Gastrocnemius medialis (tissue), 4 donors: Measurements from ENCODE around the gene OGFOD2. TPM values are rescaled to one million over a fixed set of nuclear protein-coding genes. Genes with fewer than 3 reads are reported as not detected.

Source experiments
- ATAC-seq, 2 donors: fragments of 150-250 bp; one replicate each; pipeline ENCODE4 v1.9.1; 2016
- DNase-seq, 2 donors: peaks; one replicate each; pipeline ENCODE4 v3.0.0-alpha.2; 2019
- H3K27ac ChIP-seq, 4 donors: fragments of 200-600 bp; sonication (generic); 1 replicate in 1 of 4; 2 replicates in 3 of 4; pipeline ENCODE4 v1.5.1; 2016 to 2018; ENCODE audit warnings: mild to moderate bottlenecking in 2 of 4, moderate library complexity in 1 of 4
- H3K27me3 ChIP-seq, 3 donors: fragments of 200-600 bp; sonication (generic) in 2 of 3; 1 replicate in 1 of 3; 2 replicates in 2 of 3; pipeline versions ENCODE4 v1.5.1 to v1.6.0; 2016 to 2019; ENCODE audit warnings: mild to moderate bottlenecking in 1 of 3, moderate library complexity in 1 of 3
- H3K36me3 ChIP-seq, 2 donors: fragments of 200-600 bp; sonication (generic) in 1 of 2; one replicate each; pipeline ENCODE4 v1.5.1; 2017 to 2018
- H3K4me1 ChIP-seq, 2 donors: fragments of 200-600 bp; sonication (generic) in 1 of 2; one replicate each; pipeline ENCODE4 v1.5.1; 2016 to 2017; ENCODE audit warnings: mild to moderate bottlenecking in 2 of 2
- H3K4me3 ChIP-seq, 4 donors: fragments of 200-600 bp; sonication (generic) in 3 of 4; 1 replicate in 1 of 4; 2 replicates in 3 of 4; pipeline ENCODE4 v1.5.1; 2016 to 2019; ENCODE audit warnings: mild to moderate bottlenecking in 2 of 4
- H3K9me3 ChIP-seq, 3 donors: fragments of 200-600 bp; sonication (generic) in 2 of 3; 1 replicate in 1 of 3; 2 replicates in 2 of 3; pipeline ENCODE4 v1.5.1; 2016 to 2019
- POLR2A ChIP-seq, 2 donors: fragments of 450-650 bp; IDR thresholded peaks; one replicate each; pipeline ENCODE4 v1.6.1; 2017; ENCODE audit warnings: antibody characterized with exemption in 2 of 2, mild to moderate bottlenecking in 2 of 2, moderate library complexity in 2 of 2
- in situ Hi-C, 4 donors: fragments of 200-750 bp; cut with MboI; loops; one replicate each; pipeline versions ENCODE4 v1.15.0 to v1.8.0; 2017; ENCODE audit warnings: low sequenced_read_pairs in 4 of 4
- intact Hi-C: fragments of 100-400 bp; cut with DNase I; formaldehyde crosslinking; loops from one replicate; pipeline ENCODE4 v1.15.1; 2023; ENCODE audit warnings: low total_unique reads
- total RNA-seq, 4 donors: library from RNA; depleted of rRNA; stranded (reverse); fragments of >200 nt; gene quantifications; one replicate each; pipeline versions ENCODE4 v1.1.0 to v1.2.3, GENCODE V29; 2016
- TF ChIP-seq, protein P1 (sequence below), 5 experiments: fragments of 450-650 bp in 3 of 5; fragments of 200-600 bp in 2 of 5; sonication (generic) in 2 of 5; IDR thresholded peaks in 4 of 5; conservative IDR thresholded peaks in 1 of 5; 1 replicate in 4 of 5; 2 replicates in 1 of 5; pipeline ENCODE4 v1.5.1; 2016 to 2019; ENCODE audit warnings: antibody characterized with exemption in 5 of 5, mild to moderate bottlenecking in 3 of 5, moderate library complexity in 3 of 5

Gene OGFOD2
- total RNA-seq, 4 donors from 2014 or later = 3.2 to 11.7 (median 7.8) TPM

- Histone ChIP-seq H3K9me3 (no peaks in the 10 kb centered on the region), H3K4me1 (no peaks in the 10 kb centered on the region), H3K27ac (no peak overlapping the region), H3K27me3 (no peaks in the 10 kb centered on the region), H3K4me3 (no peak overlapping the region), H3K36me3 (no peaks in the 10 kb centered on the region)
- ATAC-seq (no peak), DNase-seq (no peak)
- in situ Hi-C loops = loop anchor here in 2 of 4 donors (5.0 to 10.0 kb wide), 3 partner anchors 101 to 164 kb away; no protein-coding TSS in a partner anchor
- intact Hi-C loops = no loop called here
- TF ChIP-seq, protein P1, sequence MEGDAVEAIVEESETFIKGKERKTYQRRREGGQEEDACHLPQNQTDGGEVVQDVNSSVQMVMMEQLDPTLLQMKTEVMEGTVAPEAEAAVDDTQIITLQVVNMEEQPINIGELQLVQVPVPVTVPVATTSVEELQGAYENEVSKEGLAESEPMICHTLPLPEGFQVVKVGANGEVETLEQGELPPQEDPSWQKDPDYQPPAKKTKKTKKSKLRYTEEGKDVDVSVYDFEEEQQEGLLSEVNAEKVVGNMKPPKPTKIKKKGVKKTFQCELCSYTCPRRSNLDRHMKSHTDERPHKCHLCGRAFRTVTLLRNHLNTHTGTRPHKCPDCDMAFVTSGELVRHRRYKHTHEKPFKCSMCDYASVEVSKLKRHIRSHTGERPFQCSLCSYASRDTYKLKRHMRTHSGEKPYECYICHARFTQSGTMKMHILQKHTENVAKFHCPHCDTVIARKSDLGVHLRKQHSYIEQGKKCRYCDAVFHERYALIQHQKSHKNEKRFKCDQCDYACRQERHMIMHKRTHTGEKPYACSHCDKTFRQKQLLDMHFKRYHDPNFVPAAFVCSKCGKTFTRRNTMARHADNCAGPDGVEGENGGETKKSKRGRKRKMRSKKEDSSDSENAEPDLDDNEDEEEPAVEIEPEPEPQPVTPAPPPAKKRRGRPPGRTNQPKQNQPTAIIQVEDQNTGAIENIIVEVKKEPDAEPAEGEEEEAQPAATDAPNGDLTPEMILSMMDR (IDR thresholded peaks at IDR 0.05 in 4 of 5, conservative IDR thresholded peaks at IDR 0.05 in 1 of 5) = no peak
- TF ChIP-seq POLR2A (IDR thresholded peaks at IDR 0.05) = no peak
Measured at GRCh38 chr12:122956035-122956434, 19.0 kb upstream of the OGFOD2 start.

DNA sequence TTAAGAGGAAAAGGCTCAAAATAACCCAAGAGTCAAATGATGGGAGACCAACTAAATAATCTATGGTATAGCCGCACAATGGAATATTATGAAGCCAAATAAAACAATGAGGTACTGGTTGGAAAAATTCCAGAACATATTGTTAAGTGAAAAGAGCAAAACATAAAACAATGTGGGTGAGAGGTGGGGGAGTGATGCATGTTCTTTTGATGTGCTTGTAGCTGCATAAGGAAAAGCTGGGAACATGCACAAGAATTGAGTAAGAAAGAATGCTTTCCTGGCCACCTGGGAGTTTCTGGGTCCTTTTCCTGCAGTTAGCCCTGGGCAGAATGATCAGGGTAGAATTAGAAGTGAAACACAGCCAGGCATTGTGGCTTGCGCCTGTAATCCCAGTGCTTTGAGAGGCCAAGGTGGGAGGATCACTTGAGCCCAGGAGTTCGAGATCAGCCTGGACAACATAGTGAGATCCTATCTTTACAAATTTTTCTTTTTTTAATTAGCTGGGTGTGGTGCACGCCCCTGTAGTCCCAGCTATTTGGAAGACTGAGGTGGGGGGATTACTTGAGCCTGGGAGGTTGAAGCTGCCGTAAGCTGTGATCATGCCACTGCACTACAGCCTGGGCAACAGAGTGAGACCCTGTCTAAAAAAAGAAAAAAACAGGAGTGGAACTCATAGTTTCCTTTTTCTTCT lies 16.7 kb upstream of the OGFOD2 start:
- TF ChIP-seq POLR2A (IDR thresholded peaks at IDR 0.05) = no peak
- TF ChIP-seq, protein P1 (IDR thresholded peaks at IDR 0.05 in 4 of 5, conservative IDR thresholded peaks at IDR 0.05 in 1 of 5) = no peak
- DNase-seq (no peak), ATAC-seq (peak; percentile 65 to 71)
- Histone ChIP-seq H3K27ac (peak overlapping the region; percentile 33 to 67 (median 62)), H3K4me1 (no peaks in the 10 kb centered on the region), H3K27me3 (no peaks in the 10 kb centered on the region), H3K4me3 (no peak overlapping the region), H3K9me3 (no peaks in the 10 kb centered on the region), H3K36me3 (no peaks in the 10 kb centered on the region)
- in situ Hi-C loops = loop anchor here in 2 of 4 donors (5.0 to 10.0 kb wide), 3 partner anchors 104 to 166 kb away; no protein-coding TSS in a partner anchor
- intact Hi-C loops = no loop called here

DNA sequence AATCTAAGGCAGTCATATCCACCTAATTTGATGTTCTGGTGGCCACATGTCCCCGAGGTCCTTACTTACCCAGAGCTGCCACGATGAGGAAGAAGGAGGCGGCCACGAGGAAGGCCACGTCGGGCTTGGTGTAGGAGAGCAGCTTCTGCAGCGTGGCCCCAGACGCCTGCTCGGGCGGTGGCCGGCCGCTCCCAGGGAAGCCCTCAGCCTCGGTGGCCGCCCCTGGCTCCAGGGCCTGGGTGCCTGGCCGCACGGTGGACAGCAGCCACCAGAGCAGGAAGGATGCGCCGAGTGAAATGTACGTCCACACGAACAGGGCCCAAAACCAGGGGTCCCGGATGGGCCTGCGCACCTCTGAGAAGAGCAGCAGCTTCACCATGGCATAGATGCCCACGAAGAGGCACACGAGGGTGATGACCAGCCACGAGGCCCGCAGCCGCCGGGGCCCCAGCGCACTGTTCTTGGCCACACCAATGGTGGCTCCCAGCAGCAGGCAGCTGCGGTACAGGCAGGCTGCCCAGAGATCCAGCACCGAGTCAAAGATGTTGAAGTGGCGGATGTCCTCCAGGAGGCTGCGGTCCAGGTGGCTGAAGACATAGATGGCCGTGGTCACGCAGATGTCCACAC lies 15.4 kb upstream of the OGFOD2 start:
- no peak for ATAC-seq
- H3K27me3 ChIP-seq = no peaks in the 10 kb centered on the region
- no peak for TF ChIP-seq POLR2A (IDR thresholded peaks at IDR 0.05)
- TF ChIP-seq, protein P1 (IDR thresholded peaks at IDR 0.05 in 4 of 5, conservative IDR thresholded peaks at IDR 0.05 in 1 of 5) = no peak
- H3K27ac ChIP-seq = no peak overlapping the region
- DNase-seq = no peak
- in situ Hi-C loops (loop anchor here in 2 of 4 donors (5.0 to 10.0 kb wide), 3 partner anchors 105 to 167 kb away; no protein-coding TSS in a partner anchor), intact Hi-C loops (no loop called here)
- H3K9me3 ChIP-seq = no peaks in the 10 kb centered on the region
- H3K4me1 ChIP-seq = no peaks in the 10 kb centered on the region
- H3K4me3 ChIP-seq = no peak overlapping the region
- no peaks in the 10 kb centered on the region for H3K36me3 ChIP-seq

DNA sequence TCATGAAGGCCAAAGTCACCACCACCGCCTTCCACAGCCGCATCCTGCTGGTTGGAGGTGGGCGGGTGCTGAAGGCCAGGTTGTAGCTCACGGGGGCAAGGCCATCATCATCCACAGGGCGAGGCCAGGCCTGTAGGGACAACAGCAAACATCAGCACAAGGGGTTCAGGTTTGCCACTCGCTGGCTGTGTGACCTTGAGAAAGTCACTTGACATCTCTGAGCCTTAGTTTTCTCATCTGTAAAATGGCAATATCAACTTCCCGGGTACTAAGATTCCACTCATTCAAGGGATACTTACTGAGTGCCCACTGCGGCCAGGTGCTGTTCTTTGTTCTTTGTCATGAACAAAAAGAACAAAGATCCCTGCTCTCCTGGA lies 14.9 kb upstream of the OGFOD2 start:
- H3K27me3 ChIP-seq = no peaks in the 10 kb centered on the region
- intact Hi-C loops (no loop called here), in situ Hi-C loops (no loop called here)
- H3K27ac ChIP-seq = no peak overlapping the region
- no peaks in the 10 kb centered on the region for H3K9me3 ChIP-seq
- H3K4me1 ChIP-seq = peaks cover 0 to 3% of the 10 kb centered on the region in 2 donors
- H3K36me3 ChIP-seq = no peaks in the 10 kb centered on the region
- DNase-seq = no peak
- no peak for ATAC-seq
- no peak for TF ChIP-seq POLR2A (IDR thresholded peaks at IDR 0.05)
- TF ChIP-seq, protein P1 (IDR thresholded peaks at IDR 0.05 in 4 of 5, conservative IDR thresholded peaks at IDR 0.05 in 1 of 5) = no peak
- H3K4me3 ChIP-seq = no peak overlapping the region
